Neuronal stem cell (in vitro differentiated cells): Measurements from ENCODE around the gene OPRL1.

Experiments used
- DNase-seq: peaks from one replicate; pipeline ENCODE4 v3.0.0-alpha.2; 2013; ENCODE audit warnings: low spot score
- H2AFZ ChIP-seq: one replicate; pipeline ENCODE4 v1.6.1; 2013; ENCODE audit warnings: mild to moderate bottlenecking, low read length, inconsistent platforms
- H2AK5ac ChIP-seq: 2 replicates; pipeline ENCODE4 v1.6.1; 2013; ENCODE audit warnings: low read depth, mild to moderate bottlenecking, inconsistent platforms, low read length, moderate library complexity, mixed read lengths
- H2BK120ac ChIP-seq: 2 replicates; pipeline ENCODE4 v1.6.1; 2013; ENCODE audit warnings: low read depth, mild to moderate bottlenecking, inconsistent platforms, low read length, moderate library complexity, mixed read lengths
- H2BK12ac ChIP-seq: one replicate; pipeline ENCODE4 v1.6.1; 2013; ENCODE audit warnings: low read length, inconsistent platforms
- H2BK15ac ChIP-seq: 2 replicates; pipeline ENCODE4 v1.6.1; 2013; ENCODE audit warnings: mild to moderate bottlenecking, low read length, inconsistent platforms, mixed read lengths
- H2BK5ac ChIP-seq: one replicate; pipeline ENCODE4 v1.6.1; 2013; ENCODE audit warnings: inconsistent platforms, mild to moderate bottlenecking, low read length, moderate library complexity
- H3K14ac ChIP-seq: one replicate; pipeline ENCODE4 v1.6.1; 2013; ENCODE audit warnings: low read length, inconsistent platforms
- H3K18ac ChIP-seq: 2 replicates; pipeline ENCODE4 v1.6.1; 2013; ENCODE audit warnings: low read length, inconsistent platforms
- H3K23ac ChIP-seq: 2 replicates; pipeline ENCODE4 v1.6.1; 2013; ENCODE audit warnings: low read depth, mild to moderate bottlenecking, mixed read lengths, low read length, inconsistent platforms; ENCODE audit not compliant: poor library complexity
- H3K27ac ChIP-seq: replicated peaks from 3 replicates; pipeline ENCODE4 v1.5.1; 2013; ENCODE audit warnings: low read length, inconsistent platforms
- H3K27me3 ChIP-seq, 3 experiments: 2 replicates each; pipeline ENCODE4 v1.6.1; 2013; ENCODE audit warnings: low read length in 3 of 3, mild to moderate bottlenecking in 2 of 3, inconsistent platforms in 1 of 3, low read depth in 1 of 3, mixed read lengths in 1 of 3, moderate library complexity in 1 of 3; ENCODE audit not compliant: control insufficient read depth in 3 of 3, insufficient read depth in 3 of 3
- H3K36me3 ChIP-seq, 2 donors: replicated peaks in 1 of 2; 2 replicates each; pipeline ENCODE4 v1.6.1; 2013; ENCODE audit warnings: low read length in 2 of 2; ENCODE audit not compliant: control insufficient read depth in 2 of 2, insufficient read depth in 2 of 2
- H3K4ac ChIP-seq: 2 replicates; pipeline ENCODE4 v1.6.1; 2013; ENCODE audit warnings: inconsistent platforms, mild to moderate bottlenecking, low read length, moderate library complexity
- H3K4me1 ChIP-seq, 2 donors: 1 replicate in 1 of 2; 2 replicates in 1 of 2; pipeline ENCODE4 v1.6.1; 2013; ENCODE audit warnings: low read length in 2 of 2, low read depth in 1 of 2; ENCODE audit not compliant: control insufficient read depth in 2 of 2, insufficient read depth in 1 of 2
- H3K4me2 ChIP-seq: one replicate; pipeline ENCODE4 v1.6.1; 2013; ENCODE audit warnings: mild to moderate bottlenecking, low read length, inconsistent platforms; ENCODE audit not compliant: insufficient read depth, poor library complexity, severe bottlenecking
- H3K4me3 ChIP-seq, 2 donors: 2 replicates each; pipeline ENCODE4 v1.5.1; 2013; ENCODE audit warnings: low read length in 2 of 2, mild to moderate bottlenecking in 2 of 2, inconsistent platforms in 1 of 2, moderate library complexity in 1 of 2
- H3K79me1 ChIP-seq: one replicate; pipeline ENCODE4 v1.6.1; 2013; ENCODE audit warnings: low read depth, mild to moderate bottlenecking, inconsistent platforms, low read length, moderate library complexity
- H3K9ac ChIP-seq: one replicate; pipeline ENCODE4 v1.6.1; 2013; ENCODE audit warnings: mild to moderate bottlenecking, low read depth, low read length, inconsistent platforms; ENCODE audit not compliant: poor library complexity
- H3K9me3 ChIP-seq, 2 donors: replicated peaks in 1 of 2; 2 replicates each; pipeline versions ENCODE3 to v1.6.1; 2013; ENCODE audit warnings: low read length in 2 of 2, mild to moderate bottlenecking in 2 of 2, inconsistent platforms in 1 of 2, low read depth in 1 of 2, mixed read lengths in 1 of 2, moderate library complexity in 1 of 2; ENCODE audit not compliant: control insufficient read depth in 2 of 2, insufficient read depth in 1 of 2
- H4K8ac ChIP-seq: one replicate; pipeline ENCODE4 v1.6.1; 2013; ENCODE audit warnings: low read depth, mild to moderate bottlenecking, inconsistent platforms, low read length, moderate library complexity
- H4K91ac ChIP-seq: one replicate; pipeline ENCODE4 v1.6.1; 2013; ENCODE audit warnings: low read length, low read depth, mild to moderate bottlenecking, inconsistent platforms; ENCODE audit not compliant: poor library complexity
- whole genome bisulfite sequencing, 2 donors: extraction: QIAGEN DNeasy Blood & Tissue Kit; methylation state at CpG; one replicate each; pipeline ENCODE4 v1.1.7; 2013; ENCODE audit warnings: missing lambda C conversion rate in 2 of 2, mixed read lengths in 1 of 2; ENCODE audit not compliant: insufficient read length in 2 of 2, insufficient replicate concordance in 1 of 2; ENCODE audit errors: extremely low coverage in 2 of 2; 5-methylcytosine and 5-hydroxymethylcytosine counted together

The OPRL1 gene

GRCh38 chr20:64056889-64057627, 22.8 kb upstream of the OPRL1 start:
- Histone ChIP-seq H4K91ac (no peak overlapping the region), H3K23ac (peak overlapping the region; percentile 93), H2BK5ac (peak overlapping the region; percentile 78), H3K4me3 (peak overlapping the region in 1 of 2 donors; percentile 28), H3K27me3 (peaks cover 0 to 25% (median 0%) of the 10 kb centered on the region in 3 experiments), H2BK15ac (peak overlapping the region; percentile 87), H2BK120ac (peak overlapping the region; percentile 89), H2AFZ (peak overlapping the region; percentile 53), H3K36me3 (no peaks in the 10 kb centered on the region), H3K14ac (peak overlapping the region; percentile 44), H4K8ac (peak overlapping the region; percentile 97), H3K4me1 (peaks cover 15 to 34% of the 10 kb centered on the region in 2 donors), H3K18ac (peak overlapping the region; percentile 91), H3K4ac (peak overlapping the region; percentile 93), H2BK12ac (peak overlapping the region; percentile 59), H3K4me2 (no peak overlapping the region), H3K79me1 (no peaks in the 10 kb centered on the region), H3K9ac (peak overlapping the region; percentile 63), H3K27ac (no peak overlapping the region), H3K9me3 (no peaks in the 10 kb centered on the region), H2AK5ac (peak overlapping the region; percentile 99)
- no peak for DNase-seq
- WGBS, 2 donors = no CpG with 5 or more reads among the region's 39 CpGs

DNA sequence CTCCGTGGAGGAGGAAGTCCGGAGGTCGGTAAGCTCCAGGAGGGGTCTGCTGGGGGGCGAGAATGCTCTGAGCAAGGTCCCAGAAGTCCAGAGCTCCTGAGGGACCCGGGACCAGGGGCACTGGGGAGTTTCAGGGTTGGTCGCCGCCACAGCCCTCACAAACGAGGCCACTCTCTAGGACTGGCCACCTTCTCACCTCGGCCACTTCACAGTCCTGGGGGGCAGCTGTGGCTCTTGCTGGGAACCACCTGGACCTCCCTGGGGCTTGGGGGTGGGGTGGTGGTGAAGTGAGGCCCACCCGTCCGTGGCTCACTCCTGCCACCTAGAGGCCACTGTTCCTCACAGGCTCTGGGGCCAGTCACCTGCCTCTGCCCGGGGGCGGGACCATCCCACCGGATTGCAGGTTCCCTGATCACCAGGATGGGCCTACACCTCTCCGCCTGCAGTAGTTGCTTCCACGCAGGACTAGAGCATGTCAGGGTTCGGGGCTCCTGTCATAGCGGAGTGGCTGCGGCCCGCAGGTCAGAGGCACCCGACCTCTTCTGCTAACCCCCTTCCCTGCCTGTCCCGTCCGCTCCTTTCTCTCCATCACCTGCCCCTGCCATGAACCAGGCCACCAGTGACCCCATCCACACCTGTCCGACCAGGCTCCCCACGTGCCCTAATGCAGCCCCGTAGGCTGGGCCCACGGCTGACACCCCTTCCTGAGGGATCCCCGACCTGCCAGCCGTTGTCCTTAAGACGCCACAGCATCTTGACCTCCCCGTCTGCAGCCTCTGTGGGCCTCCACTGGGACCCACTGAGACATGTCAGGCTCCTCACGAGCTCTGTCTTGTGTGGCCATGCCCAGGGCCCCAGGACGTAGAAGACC, 22.0 kb upstream of the OPRL1 start:
- WGBS, 2 donors = no CpG with 5 or more reads among the region's 33 CpGs
- Histone ChIP-seq H4K91ac (no peak overlapping the region), H2BK5ac (peak overlapping the region; percentile 78), H3K27me3 (peaks cover 0 to 17% (median 0%) of the 10 kb centered on the region in 3 experiments), H3K23ac (peak overlapping the region; percentile 93), H3K79me1 (no peaks in the 10 kb centered on the region), H2BK15ac (peak overlapping the region; percentile 87), H2AK5ac (peak overlapping the region; percentile 99), H3K4me1 (peaks cover 20 to 39% of the 10 kb centered on the region in 2 donors), H3K4me3 (no peak overlapping the region), H2BK120ac (peak overlapping the region; percentile 42), H3K14ac (peak overlapping the region; percentile 44), H2AFZ (peak overlapping the region; percentile 53), H3K9me3 (no peaks in the 10 kb centered on the region), H3K4ac (no peak overlapping the region), H3K4me2 (no peak overlapping the region), H3K36me3 (no peaks in the 10 kb centered on the region), H3K27ac (no peak overlapping the region), H3K18ac (peak overlapping the region; percentile 91), H3K9ac (peak overlapping the region; percentile 57), H2BK12ac (peak overlapping the region; percentile 88), H4K8ac (no peak overlapping the region)
- DNase-seq = no peak

GRCh38 chr20:64058536-64058935, 21.3 kb upstream of the OPRL1 start:
- H3K4ac ChIP-seq = no peak overlapping the region
- H3K36me3 ChIP-seq = no peaks in the 10 kb centered on the region
- no peak overlapping the region for H3K4me2 ChIP-seq
- no peak overlapping the region for H3K27ac ChIP-seq
- no peak overlapping the region for H3K18ac ChIP-seq
- H2BK12ac ChIP-seq = no peak overlapping the region
- no peak overlapping the region for H3K14ac ChIP-seq
- peak overlapping the region; percentile 99 for H2AK5ac ChIP-seq
- H2BK5ac ChIP-seq = peak overlapping the region; percentile 57
- H3K4me3 ChIP-seq = no peak overlapping the region
- WGBS, 2 donors = no CpG with 5 or more reads among the region's 12 CpGs
- H4K8ac ChIP-seq = no peak overlapping the region
- no peaks in the 10 kb centered on the region for H3K9me3 ChIP-seq
- no peak overlapping the region for H3K9ac ChIP-seq
- H3K79me1 ChIP-seq = peaks cover 2% of the 10 kb centered on the region
- peak overlapping the region; percentile 79 for H2BK15ac ChIP-seq
- peaks cover 0 to 11% (median 0%) of the 10 kb centered on the region in 3 experiments for H3K27me3 ChIP-seq
- no peak overlapping the region for H2AFZ ChIP-seq
- peaks cover 17 to 38% of the 10 kb centered on the region in 2 donors for H3K4me1 ChIP-seq
- peak overlapping the region; percentile 42 for H2BK120ac ChIP-seq
- H3K23ac ChIP-seq = no peak overlapping the region
- DNase-seq = no peak
- no peak overlapping the region for H4K91ac ChIP-seq

GRCh38 chr20:64062276-64062595, 17.6 kb upstream of the OPRL1 start:
- Histone ChIP-seq H2BK120ac (no peak overlapping the region), H3K4ac (peak overlapping the region; percentile 78), H3K4me1 (peaks cover 16 to 25% of the 10 kb centered on the region in 2 donors), H2BK12ac (no peak overlapping the region), H3K27me3 (peaks cover 0 to 3% (median 0%) of the 10 kb centered on the region in 3 experiments), H3K36me3 (no peaks in the 10 kb centered on the region), H3K9ac (peak overlapping the region; percentile 92), H2BK15ac (no peak overlapping the region), H3K18ac (peak overlapping the region; percentile 97), H2AK5ac (peak overlapping the region; percentile 77), H3K9me3 (no peaks in the 10 kb centered on the region), H3K79me1 (peaks cover 9% of the 10 kb centered on the region), H4K91ac (peak overlapping the region; percentile 82), H2AFZ (peak overlapping the region; percentile 96), H3K4me3 (peak overlapping the region; percentile 81 to 96), H2BK5ac (no peak overlapping the region), H3K4me2 (peak overlapping the region; percentile 84), H4K8ac (peak overlapping the region; percentile 86), H3K23ac (peak overlapping the region; percentile 99), H3K14ac (peak overlapping the region; percentile 67), H3K27ac (no peak overlapping the region)
- WGBS, 2 donors = no CpG with 5 or more reads among the region's 5 CpGs
- no peak for DNase-seq
